HuH-7.5 (cell line): ENCODE data around the gene DCST1.

Source experiments
- DNase-seq: peaks from one replicate; pipeline ENCODE4 v3.0.0; 2011; ENCODE audit warnings: low spot score

DCST1 gene

GRCh38 chr1:155086856-155087535, 53.4 kb downstream of the DCST1 start:
- no peak for DNase-seq

GRCh38 chr1:155091071-155092051, 57.7 kb downstream of the DCST1 start:
- peak; percentile 78 for DNase-seq

- DNase-seq = no peak
These were observed 58.5 kb downstream of the DCST1 start for GRCh38 chr1:155092131-155092530.

- no peak for DNase-seq
These were observed 59.0 kb downstream of the DCST1 start for GRCh38 chr1:155092641-155093040.

GRCh38 chr1:155093911-155094621, 60.4 kb downstream of the DCST1 start:
- no peak for DNase-seq

- no peak for DNase-seq
These were observed 61.0 kb downstream of the DCST1 start for GRCh38 chr1:155094622-155094948.

GRCh38 chr1:155099331-155099730, 65.7 kb downstream of the DCST1 start:
- no peak for DNase-seq
